CD4-positive, alpha-beta T cell (primary cell): ENCODE measurements around the gene POLDIP3. TPM values are rescaled to one million over a fixed set of nuclear protein-coding genes. Genes with fewer than 3 reads are reported as not detected.

Source experiments
- ATAC-seq: fragments of 200-7000 bp; cut with Tn5 transposase; one replicate; pipeline ENCODE4 v1.10.0; 2022; ENCODE audit warnings: mild to moderate bottlenecking; ENCODE audit not compliant: poor library complexity
- CTCF ChIA-PET: fragments of 350-600 bp; sonication (Branson Sonifier 250); formaldehyde crosslinking; loops from one replicate; lab custom pipeline; 2021; ENCODE audit warnings: antibody characterized with exemption, inconsistent platforms; lab: Charles Lee
- POLR2A ChIA-PET: fragments of 350-600 bp; sonication (Branson Sonifier 250); formaldehyde crosslinking; loops from one replicate; lab custom pipeline; 2021; ENCODE audit warnings: antibody characterized with exemption, inconsistent platforms; lab: Charles Lee
- DNase-seq, 14 experiments: peaks; one replicate each; pipeline ENCODE4 v3.0.0-alpha.2; 2013 to 2020; ENCODE audit warnings: mixed read lengths in 2 of 14
- H3K27ac ChIP-seq, 2 donors: one replicate each; pipeline versions ENCODE4 v1.5.1 to v1.7.0; 2013; ENCODE audit warnings: low read length in 2 of 2, low read depth in 1 of 2, mild to moderate bottlenecking in 1 of 2
- H3K27me3 ChIP-seq, 2 experiments: 1 replicate in 1 of 2; 2 replicates in 1 of 2; pipeline versions ENCODE4 v1.6.1 to v1.7.0; 2013; ENCODE audit warnings: low read length in 2 of 2, control low read depth in 1 of 2, mild to moderate bottlenecking in 1 of 2, moderate library complexity in 1 of 2; ENCODE audit not compliant: insufficient read depth in 2 of 2, control insufficient read depth in 1 of 2
- H3K36me3 ChIP-seq: one replicate; pipeline ENCODE4 v1.6.1; 2013; ENCODE audit warnings: low read length, control low read depth; ENCODE audit not compliant: insufficient read depth
- H3K4me1 ChIP-seq: one replicate; pipeline ENCODE4 v1.6.1; 2013; ENCODE audit warnings: low read length, control low read depth; ENCODE audit not compliant: insufficient read depth
- H3K4me3 ChIP-seq: one replicate; pipeline ENCODE4 v1.5.1; 2013; ENCODE audit warnings: mild to moderate bottlenecking, low read length, moderate library complexity
- H3K9me3 ChIP-seq, 2 experiments: 1 replicate in 1 of 2; 2 replicates in 1 of 2; pipeline versions ENCODE4 v1.6.1 to v1.7.0; 2013; ENCODE audit warnings: low read length in 2 of 2, mild to moderate bottlenecking in 2 of 2, control low read depth in 1 of 2, moderate library complexity in 1 of 2; ENCODE audit not compliant: control insufficient read depth in 1 of 2, insufficient read depth in 1 of 2
- H3K27ac Mint-ChIP-seq: one replicate; pipeline ENCODE4 v1.8.0; 2020; ENCODE audit warnings: mixed read lengths
- H3K27me3 Mint-ChIP-seq: one replicate; pipeline ENCODE4 v1.8.0; 2021; ENCODE audit warnings: mixed read lengths
- H3K36me3 Mint-ChIP-seq: one replicate; pipeline ENCODE4 v1.8.0; 2021; ENCODE audit warnings: low read depth, mixed read lengths
- H3K4me1 Mint-ChIP-seq: one replicate; pipeline ENCODE4 v1.8.0; 2021; ENCODE audit warnings: low read depth, mixed read lengths
- H3K4me3 Mint-ChIP-seq: one replicate; pipeline ENCODE4 v1.8.0; 2020; ENCODE audit warnings: mild to moderate bottlenecking, mixed read lengths
- H3K9me3 Mint-ChIP-seq: one replicate; pipeline ENCODE4 v1.8.0; 2020; ENCODE audit warnings: mixed read lengths
- CTCF ChIP-seq: fragments of 200-600 bp; IDR thresholded peaks from one replicate; pipeline ENCODE4 v1.8.0; 2022; ENCODE audit warnings: antibody characterized with exemption, mild to moderate bottlenecking
- intact Hi-C, 2 experiments: fragments of 100-400 bp; cut with DNase I in 1 of 2; cut with micrococcal nuclease in 1 of 2; formaldehyde crosslinking; loops; one replicate each; pipeline versions ENCODE4 v1.15.1 to v1.9.0; 2023 to 2025; cut with DNase I, micrococcal nuclease
- total RNA-seq, 174 experiments: library from RNA in 2 of 174; stranded (reverse) in 2 of 174; gene quantifications; one replicate each; pipeline ENCODE4 v1.2.3 and lab custom pipeline; 2021 to 2026

The POLDIP3 gene
- total RNA-seq, 2 experiments from 2014 or later: 77.7 to 80.7 TPM

- Histone ChIP-seq H3K27ac (no peak overlapping the region), H3K4me3 (no peak overlapping the region), H3K27me3 (no peaks in the 10 kb centered on the region), H3K9me3 (no peaks in the 10 kb centered on the region), H3K4me1 (no peaks in the 10 kb centered on the region), H3K36me3 (peaks cover 32% of the 10 kb centered on the region)
- Mint-ChIP-seq H3K27ac (no peak overlapping the region), H3K4me3 (no peak overlapping the region), H3K27me3 (no peaks in the 10 kb centered on the region), H3K4me1 (peaks cover under 1% of the 10 kb centered on the region), H3K9me3 (no peaks in the 10 kb centered on the region), H3K36me3 (peaks cover 29% of the 10 kb centered on the region)
- no peak for TF ChIP-seq CTCF
- ChIA-PET CTCF (no interaction called here), POLR2A (no interaction called here)
- intact Hi-C loops: no loop called here
- no peak for DNase-seq
- ATAC-seq: no peak
Measured at GRCh38 chr22:42637555-42637954, 22.9 kb upstream of the POLDIP3 start.

DNA sequence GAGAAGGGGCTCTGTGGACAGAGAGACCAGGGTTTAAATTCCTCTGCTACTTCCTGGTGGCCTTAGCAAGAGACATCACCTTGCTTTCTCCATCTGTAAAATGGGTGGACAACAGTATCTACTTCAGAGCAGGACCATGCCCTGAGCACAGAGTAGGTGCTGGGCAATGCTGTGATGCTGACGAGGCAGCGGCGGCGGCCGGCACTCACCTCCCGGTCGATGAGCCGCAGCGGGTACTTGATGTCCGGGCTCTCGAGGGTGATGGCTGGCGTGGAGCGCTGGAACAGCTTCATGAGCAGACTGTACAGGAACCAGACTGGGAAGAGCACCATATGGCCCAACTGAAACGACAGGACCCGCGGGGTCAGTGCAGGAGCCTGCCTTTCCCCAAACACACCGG is 21.8 kb upstream of the POLDIP3 start:
- no peak overlapping the region for H3K4me3 ChIP-seq
- Mint-ChIP-seq H3K4me3 (no peak overlapping the region), H3K27me3 (no peaks in the 10 kb centered on the region), H3K4me1 (no peaks in the 10 kb centered on the region), H3K27ac (no peak overlapping the region), H3K9me3 (no peaks in the 10 kb centered on the region), H3K36me3 (peaks cover 37% of the 10 kb centered on the region)
- H3K4me1 ChIP-seq: no peaks in the 10 kb centered on the region
- POLR2A ChIA-PET: no interaction called here
- no peak for ATAC-seq
- CTCF ChIA-PET: no interaction called here
- intact Hi-C loops: no loop called here
- no peaks in the 10 kb centered on the region for H3K9me3 ChIP-seq
- no peak overlapping the region for H3K27ac ChIP-seq
- no peak for TF ChIP-seq CTCF
- H3K36me3 ChIP-seq: peaks cover 38% of the 10 kb centered on the region
- DNase-seq: no peak
- no peaks in the 10 kb centered on the region for H3K27me3 ChIP-seq

- Mint-ChIP-seq H3K36me3 (peaks cover 37% of the 10 kb centered on the region), H3K27me3 (no peaks in the 10 kb centered on the region), H3K4me3 (no peak overlapping the region), H3K4me1 (no peaks in the 10 kb centered on the region), H3K9me3 (no peaks in the 10 kb centered on the region), H3K27ac (no peak overlapping the region)
- Histone ChIP-seq H3K9me3 (no peaks in the 10 kb centered on the region), H3K27ac (no peak overlapping the region), H3K4me1 (no peaks in the 10 kb centered on the region), H3K27me3 (no peaks in the 10 kb centered on the region), H3K36me3 (peaks cover 48% of the 10 kb centered on the region), H3K4me3 (no peak overlapping the region)
- ATAC-seq (no peak), DNase-seq (no peak)
- CTCF ChIA-PET: no interaction called here
- POLR2A ChIA-PET: no interaction called here
- no peak for TF ChIP-seq CTCF
- intact Hi-C loops: no loop called here
Measured at GRCh38 chr22:42635531-42635930, 20.8 kb upstream of the POLDIP3 start.
